IMR-90 (cell line): ENCODE data around the gene RBMS3. TPM values are rescaled to one million over a fixed set of nuclear protein-coding genes. Genes with fewer than 3 reads are reported as not detected.
"Not testable (repeated sequence)": the region's sequence is repeated elsewhere in the genome, so short reads cannot be mapped to it uniquely, and the experiment has no call there.

Source experiments
- ATAC-seq: fragments of 200-7000 bp; cut with Tn5 transposase; 2 replicates; pipeline ENCODE4 v1.9.1; 2020; ENCODE audit warnings: low read depth, mild to moderate bottlenecking, moderate library complexity
- BruUV-seq: library from RNA; stranded (reverse); fragments of 400-500 nt; replicated peaks from 2 replicates; lab custom pipeline; 2021; lab: Mats Ljungman, UMichigan
- CTCF ChIA-PET: fragments of 300-600 bp; formaldehyde crosslinking; extraction: SDS; loops from one replicate; lab custom pipeline; 2021; ENCODE audit warnings: antibody characterized with exemption; lab: Yijun Ruan, JAX
- POLR2A ChIA-PET: fragments of 300-600 bp; sonication (Branson Sonifier 250); formaldehyde crosslinking; loops from one replicate; lab custom pipeline; 2022; ENCODE audit warnings: antibody characterized with exemption; ENCODE audit not compliant: unreplicated experiment; lab: Charles Lee
- DNase-seq: peaks from one replicate; pipeline ENCODE4 v3.0.0; 2013
- H2AFZ ChIP-seq: replicated peaks from 2 replicates; pipeline ENCODE3; 2013; ENCODE audit warnings: low read length, mild to moderate bottlenecking; ENCODE audit not compliant: poor library complexity
- H2AK5ac ChIP-seq: 2 replicates; pipeline ENCODE4 v1.6.1; 2013; ENCODE audit warnings: low read depth, low read length, inconsistent platforms
- H2AK9ac ChIP-seq: replicated peaks from 2 replicates; pipeline ENCODE3; 2013; ENCODE audit warnings: mild to moderate bottlenecking, low read depth, low read length, moderate library complexity; ENCODE audit not compliant: poor library complexity
- H2BK120ac ChIP-seq: 2 replicates; pipeline ENCODE4 v1.6.1; 2013; ENCODE audit warnings: low read depth, low read length, inconsistent platforms
- H2BK15ac ChIP-seq: 3 replicates; pipeline ENCODE4 v1.6.1; 2013; ENCODE audit warnings: low read depth, low read length, inconsistent platforms
- H2BK20ac ChIP-seq: 2 replicates; pipeline ENCODE4 v1.6.1; 2013; ENCODE audit warnings: low read depth, mild to moderate bottlenecking, inconsistent platforms, low read length, moderate library complexity
- H2BK5ac ChIP-seq: 2 replicates; pipeline ENCODE4 v1.6.1; 2013; ENCODE audit warnings: mild to moderate bottlenecking, low read depth, low read length, inconsistent platforms; ENCODE audit not compliant: poor library complexity, severe bottlenecking
- H3K14ac ChIP-seq: replicated peaks from 2 replicates; pipeline ENCODE4 v1.6.1; 2013; ENCODE audit warnings: low read depth, low read length, inconsistent platforms
- H3K18ac ChIP-seq: 2 replicates; pipeline ENCODE4 v1.6.1; 2013; ENCODE audit warnings: low read depth, low read length, control low read depth
- H3K23ac ChIP-seq: 2 replicates; pipeline ENCODE4 v1.6.1; 2013; ENCODE audit warnings: low read depth, low read length, inconsistent platforms
- H3K27ac ChIP-seq: 2 replicates; pipeline ENCODE4 v1.5.1; 2013; ENCODE audit warnings: mild to moderate bottlenecking, control low read depth, low read length; ENCODE audit not compliant: insufficient read depth
- H3K27me3 ChIP-seq: 2 replicates; pipeline ENCODE4 v1.6.1; 2013; ENCODE audit warnings: low read length; ENCODE audit not compliant: control insufficient read depth, insufficient read depth
- H3K36me3 ChIP-seq: 2 replicates; pipeline ENCODE4 v1.6.1; 2013; ENCODE audit warnings: low read length, mixed read lengths; ENCODE audit not compliant: control insufficient read depth, insufficient read depth
- H3K4ac ChIP-seq: 2 replicates; pipeline ENCODE4 v1.6.1; 2013; ENCODE audit warnings: low read depth, low read length, inconsistent platforms
- H3K4me1 ChIP-seq: 2 replicates; pipeline ENCODE4 v1.6.1; 2013; ENCODE audit warnings: low read length, mixed read lengths; ENCODE audit not compliant: control insufficient read depth, insufficient read depth
- H3K4me2 ChIP-seq: 2 replicates; pipeline ENCODE4 v1.6.1; 2013; ENCODE audit warnings: low read depth, mild to moderate bottlenecking, control low read depth, low read length, moderate library complexity
- H3K4me3 ChIP-seq: 2 replicates; pipeline ENCODE4 v1.5.1; 2013; ENCODE audit warnings: low read depth, mild to moderate bottlenecking, control low read depth, low read length, moderate library complexity; ENCODE audit not compliant: insufficient read depth
- H3K56ac ChIP-seq: 2 replicates; pipeline ENCODE4 v1.6.1; 2013; ENCODE audit warnings: low read length, inconsistent platforms; ENCODE audit not compliant: insufficient read depth; ENCODE audit errors: extremely low read depth
- H3K79me1 ChIP-seq, 2 experiments: 2 replicates each; pipeline ENCODE4 v1.6.1; 2013; ENCODE audit warnings: low read length in 2 of 2, inconsistent platforms in 1 of 2, low read depth in 1 of 2
- H3K9ac ChIP-seq: 2 replicates; pipeline ENCODE4 v1.6.1; 2013; ENCODE audit warnings: low read depth, low read length, control low read depth
- H3K9me1 ChIP-seq: 2 replicates; pipeline ENCODE4 v1.6.1; 2013; ENCODE audit warnings: low read length, inconsistent platforms; ENCODE audit not compliant: insufficient read depth
- H3K9me3 ChIP-seq: 2 replicates; pipeline ENCODE4 v1.6.1; 2013; ENCODE audit warnings: low read length; ENCODE audit not compliant: control insufficient read depth, insufficient read depth
- H4K20me1 ChIP-seq: 2 replicates; pipeline ENCODE4 v1.6.1; 2013; ENCODE audit warnings: low read length, inconsistent platforms; ENCODE audit not compliant: insufficient read depth
- H4K5ac ChIP-seq: 2 replicates; pipeline ENCODE4 v1.6.1; 2013; ENCODE audit warnings: mild to moderate bottlenecking, low read depth, low read length, control low read depth
- H4K8ac ChIP-seq, 2 experiments: 2 replicates each; pipeline ENCODE4 v1.6.1; 2013; ENCODE audit warnings: low read depth in 2 of 2, low read length in 2 of 2, control low read depth in 1 of 2, inconsistent platforms in 1 of 2
- H4K91ac ChIP-seq: 2 replicates; pipeline ENCODE4 v1.6.1; 2013; ENCODE audit warnings: low read depth, low read length, inconsistent platforms; ENCODE audit not compliant: insufficient read depth
- CHD1 ChIP-seq: IDR thresholded peaks from 2 replicates; pipeline ENCODE4 v1.6.1; 2012; ENCODE audit warnings: low read depth, low read length, improper control_type of control experiment
- ELK1 ChIP-seq: fragments of 150-350 bp; IDR thresholded peaks from 2 replicates; pipeline ENCODE4 v1.6.1; 2016; ENCODE audit warnings: low read depth, mild to moderate bottlenecking, low read length, moderate library complexity, borderline replicate concordance
- RAD21 ChIP-seq: IDR thresholded peaks from 2 replicates; pipeline ENCODE4 v1.6.1; 2012; ENCODE audit warnings: low read length, improper control_type of control experiment
- WGBS, 2 experiments: methylation state at CpG; one replicate each; pipeline versions ENCODE4 v1.1.5 to v1.1.7; 2013; ENCODE audit warnings: missing lambda C conversion rate in 2 of 2; ENCODE audit not compliant: insufficient read length in 1 of 2; ENCODE audit errors: extremely low coverage in 2 of 2; 5-methylcytosine and 5-hydroxymethylcytosine counted together
- dilution Hi-C: fragments of 300-500 bp; cut with HindIII; formaldehyde crosslinking; loops from one replicate; pipeline ENCODE4 v1.14.3; 2018; ENCODE audit warnings: low sequenced_read_pairs; ENCODE audit not compliant: unreplicated experiment
- in situ Hi-C: fragments of 300-500 bp; cut with MboI; formaldehyde crosslinking; loops from 3 replicates; pipeline ENCODE4 v1.14.3; 2019; ENCODE audit warnings: low sequenced_read_pairs, inconsistent platforms, mixed read lengths
- intact Hi-C: fragments of 100-400 bp; cut with micrococcal nuclease; formaldehyde crosslinking; loops from 2 replicates; pipeline ENCODE4 v1.10.0; 2022
- polyA plus RNA-seq, 3 experiments: library from polyadenylated mRNA; depleted of rRNA; stranded (reverse); fragments of >200 nt; gene quantifications; 2 replicates each; pipeline ENCODE4 v1.2.3, GENCODE V29; 2012; ENCODE audit warnings: low replicate concordance in 1 of 3
- total RNA-seq: library from RNA; depleted of rRNA; stranded (reverse); fragments of >200 nt; gene quantifications from 2 replicates; pipeline ENCODE4 v1.2.3, GENCODE V29; 2012

The RBMS3 gene
- total and polyA plus RNA-seq, 2 of the 4 experiments (the other 2 are of a cell fraction), result 15.2 to 127 TPM

GRCh38 chr3:29805757-29806156, 524.9 kb downstream of the RBMS3 start:
- no peak overlapping the region for H2AK5ac ChIP-seq
- ChIA-PET POLR2A (no interaction called here), CTCF (interaction anchor here (0.7 kb wide), 1 partner anchor 90 kb away, joined by 3 read pairs; no protein-coding TSS in a partner anchor)
- TF ChIP-seq CHD1 (no peak), RAD21 (no peak), ELK1 (no peak)
- no peak overlapping the region for H2BK5ac ChIP-seq
- H3K9ac ChIP-seq, result no peak overlapping the region
- H4K8ac ChIP-seq, result no peak overlapping the region
- no peak overlapping the region for H4K5ac ChIP-seq
- H3K9me1 ChIP-seq, result no peaks in the 10 kb centered on the region
- ATAC-seq (peak; percentile 77), DNase-seq (peak; percentile 59)
- no peaks in the 10 kb centered on the region for H3K4me1 ChIP-seq
- no peak overlapping the region for H2AFZ ChIP-seq
- intact Hi-C loops, result no loop called here
- H3K79me1 ChIP-seq, result 0 out of 4 replicates have a peak, but pooled peaks cover 0 to 2% of the 10 kb centered on the region in 2 experiments
- H3K4me2 ChIP-seq, result no peak overlapping the region
- no peak overlapping the region for H3K4me3 ChIP-seq
- H3K36me3 ChIP-seq, result no peaks in the 10 kb centered on the region
- H2BK20ac ChIP-seq, result no peak overlapping the region
- H3K4ac ChIP-seq, result no peak overlapping the region
- in situ Hi-C loops, result no loop called here
- H2BK15ac ChIP-seq, result no peak overlapping the region
- H3K9me3 ChIP-seq, result no peaks in the 10 kb centered on the region
- no TSS peak for BruUV-seq
- no CpG with 5 or more reads among the region's 1 CpG for WGBS, 2 experiments
- H4K20me1 ChIP-seq, result no peaks in the 10 kb centered on the region
- no peak overlapping the region for H3K18ac ChIP-seq
- H3K14ac ChIP-seq, result no peak overlapping the region
- no peaks in the 10 kb centered on the region for H3K27me3 ChIP-seq
- dilution Hi-C loops, result no loop called here
- no peak overlapping the region for H2BK120ac ChIP-seq
- H4K91ac ChIP-seq, result no peak overlapping the region
- H2AK9ac ChIP-seq, result no peak overlapping the region
- no peak overlapping the region for H3K27ac ChIP-seq
- H3K23ac ChIP-seq, result no peak overlapping the region
- no peak overlapping the region for H3K56ac ChIP-seq

- not testable (repeated sequence) for H2BK5ac ChIP-seq, BruUV-seq
- WGBS, 2 experiments, result no CpG with 5 or more reads among the region's 3 CpGs
Measured at GRCh38 chr3:29808324-29808723, 527.5 kb downstream of the RBMS3 start.

More at GRCh38 chr3:29808324-29808723, 527.5 kb downstream of the RBMS3 start:
- H3K4me3 ChIP-seq, H3K56ac ChIP-seq, H3K27me3 ChIP-seq, ATAC-seq, H3K79me1 ChIP-seq, dilution Hi-C loops, H2AFZ ChIP-seq, H4K5ac ChIP-seq, intact Hi-C loops, H2AK9ac ChIP-seq, H2BK20ac ChIP-seq, H2BK15ac ChIP-seq, H3K9me1 ChIP-seq, POLR2A ChIA-PET, H2BK120ac ChIP-seq, H4K8ac ChIP-seq, H4K91ac ChIP-seq, H3K18ac ChIP-seq, H3K23ac ChIP-seq, DNase-seq, H2AK5ac ChIP-seq, H3K27ac ChIP-seq, H4K20me1 ChIP-seq, H3K9ac ChIP-seq, in situ Hi-C loops, H3K9me3 ChIP-seq, H3K4me1 ChIP-seq, H3K14ac ChIP-seq, H3K4ac ChIP-seq, H3K36me3 ChIP-seq, CTCF ChIA-PET, H3K4me2 ChIP-seq: not testable (repeated sequence)
